ENCODE data around the gene RADIL.
"Not testable (repeated sequence)": the region's sequence is repeated elsewhere in the genome, so short reads cannot be mapped to it uniquely, and the experiment has no call there.

RADIL gene

GRCh38 chr7:4883372-4884144, at the start of gene RADIL:
Gene RADIL, minus strand, starts transcription at chr7:4883716. Its CDS starts 5,577 bp downstream, at chr7:4878139.
- peak; percentile 62 for DNase-seq (ENCODE audit: low read depth)

- no peak for DNase-seq (ENCODE audit: low read depth)
Observed at GRCh38 chr7:4931943-4932342, 48.4 kb upstream of the RADIL start.

GRCh38 chr7:4929005-4929404, 45.5 kb upstream of the RADIL start:
- no peak for DNase-seq (ENCODE audit: low read depth)

GRCh38 chr7:4928445-4928844, 44.9 kb upstream of the RADIL start:
- DNase-seq (ENCODE audit: low read depth), result no peak

- no peak for DNase-seq (ENCODE audit: low read depth)
Observed at GRCh38 chr7:4919969-4920766, 36.7 kb upstream of the RADIL start.

- DNase-seq (ENCODE audit: low read depth), result no peak
Observed at GRCh38 chr7:4916113-4916512, 32.6 kb upstream of the RADIL start.

GRCh38 chr7:4911111-4911828, 27.8 kb upstream of the RADIL start:
- no peak for DNase-seq (ENCODE audit: low read depth)

- no peak for DNase-seq (ENCODE audit: low read depth)
Observed at GRCh38 chr7:4906682-4907081, 23.2 kb upstream of the RADIL start.

- DNase-seq (ENCODE audit: low read depth), result no peak
Observed at GRCh38 chr7:4905171-4905570, 21.7 kb upstream of the RADIL start.

- DNase-seq (ENCODE audit: low read depth), result no peak
Observed at GRCh38 chr7:4904346-4904745, 20.8 kb upstream of the RADIL start.

GRCh38 chr7:4895766-4896165, 12.2 kb upstream of the RADIL start:
- DNase-seq (ENCODE audit: low read depth), result no peak

GRCh38 chr7:4894482-4894881, 11.0 kb upstream of the RADIL start:
- no peak for DNase-seq (ENCODE audit: low read depth)

- no peak for DNase-seq (ENCODE audit: low read depth)
Observed at GRCh38 chr7:4893929-4894475, 10.5 kb upstream of the RADIL start.

GRCh38 chr7:4893188-4893587, 9.7 kb upstream of the RADIL start:
- DNase-seq (ENCODE audit: low read depth), result not testable (repeated sequence)

- not testable (repeated sequence) for DNase-seq (ENCODE audit: low read depth)
Observed at GRCh38 chr7:4891522-4891921, 8.0 kb upstream of the RADIL start.

GRCh38 chr7:4889682-4890081, 6.2 kb upstream of the RADIL start:
- no peak for DNase-seq (ENCODE audit: low read depth)

GRCh38 chr7:4888161-4888560, 4.6 kb upstream of the RADIL start:
- no peak for DNase-seq (ENCODE audit: low read depth)

GRCh38 chr7:4886671-4887070, 3.2 kb upstream of the RADIL start:
- no peak for DNase-seq (ENCODE audit: low read depth)

- no peak for DNase-seq (ENCODE audit: low read depth)
Observed at GRCh38 chr7:4885317-4885807, 1.8 kb upstream of the RADIL start.

GRCh38 chr7:4884164-4884563, 648 bp upstream of the RADIL start:
- DNase-seq (ENCODE audit: low read depth), result no peak

- no peak for DNase-seq (ENCODE audit: low read depth)
Observed at GRCh38 chr7:4883033-4883371, 514 bp downstream of the RADIL start.

Measured in stimulated activated CD8-positive, alpha-beta memory T cell treated with anti-CD3 and anti-CD28 coated beads, Interleukin-12 subunit alpha, Interleukin-12 subunit beta, amount 100 ng/mL, for 1 hour (primary cell).